Raji (cell line): ENCODE data around the gene EBLN1.

Source experiments
- POLR2A ChIP-seq: IDR thresholded peaks from 2 replicates; pipeline ENCODE4 v1.6.1; 2011; ENCODE audit warnings: low read depth, low read length, control low read depth; ENCODE audit not compliant: insufficient read depth

Gene EBLN1

GRCh38 chr10:22243321-22243720, 25.5 kb upstream of the EBLN1 start:
- no peak for TF ChIP-seq POLR2A

DNA sequence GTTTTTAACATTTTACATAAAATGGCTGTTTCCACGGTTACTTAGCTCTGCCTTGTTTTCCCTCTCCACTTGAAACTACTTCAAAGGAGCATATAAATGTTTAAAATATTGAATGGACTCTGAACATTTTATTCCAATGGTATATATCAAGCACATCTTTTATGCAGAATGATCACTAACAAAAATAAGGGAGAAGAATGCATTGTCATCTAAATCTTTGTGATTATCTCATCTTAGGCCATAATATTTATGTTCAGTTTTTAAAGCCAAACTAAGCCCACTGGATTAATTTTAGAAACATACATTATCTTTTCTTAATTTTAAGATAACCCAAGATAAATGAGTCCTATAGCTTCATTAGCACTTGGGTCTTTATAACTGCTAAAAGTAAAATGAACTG, 13.4 kb upstream of the EBLN1 start:
- no peak for TF ChIP-seq POLR2A

- TF ChIP-seq POLR2A: peak; percentile 42; the same call in 1 of the 2 replicates
These were observed 12.5 kb upstream of the EBLN1 start for GRCh38 chr10:22230158-22230833.

DNA sequence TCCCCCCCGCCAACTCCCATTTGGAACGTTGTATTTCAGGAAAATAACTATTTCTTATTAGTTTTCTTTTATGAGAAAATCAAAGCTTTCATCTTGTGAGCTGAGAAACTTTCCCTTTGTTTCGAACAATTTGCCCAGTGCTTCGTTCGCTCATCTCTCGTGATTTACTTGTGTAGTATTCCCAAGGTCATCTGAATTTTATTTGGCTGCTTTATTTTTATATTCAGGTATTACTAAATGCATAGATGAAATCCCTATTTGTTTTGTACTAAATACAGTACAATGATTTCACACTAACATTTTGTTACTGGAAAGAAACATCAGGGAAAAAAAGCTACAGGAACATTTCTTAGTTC, 12.0 kb upstream of the EBLN1 start:
- no peak for TF ChIP-seq POLR2A

DNA sequence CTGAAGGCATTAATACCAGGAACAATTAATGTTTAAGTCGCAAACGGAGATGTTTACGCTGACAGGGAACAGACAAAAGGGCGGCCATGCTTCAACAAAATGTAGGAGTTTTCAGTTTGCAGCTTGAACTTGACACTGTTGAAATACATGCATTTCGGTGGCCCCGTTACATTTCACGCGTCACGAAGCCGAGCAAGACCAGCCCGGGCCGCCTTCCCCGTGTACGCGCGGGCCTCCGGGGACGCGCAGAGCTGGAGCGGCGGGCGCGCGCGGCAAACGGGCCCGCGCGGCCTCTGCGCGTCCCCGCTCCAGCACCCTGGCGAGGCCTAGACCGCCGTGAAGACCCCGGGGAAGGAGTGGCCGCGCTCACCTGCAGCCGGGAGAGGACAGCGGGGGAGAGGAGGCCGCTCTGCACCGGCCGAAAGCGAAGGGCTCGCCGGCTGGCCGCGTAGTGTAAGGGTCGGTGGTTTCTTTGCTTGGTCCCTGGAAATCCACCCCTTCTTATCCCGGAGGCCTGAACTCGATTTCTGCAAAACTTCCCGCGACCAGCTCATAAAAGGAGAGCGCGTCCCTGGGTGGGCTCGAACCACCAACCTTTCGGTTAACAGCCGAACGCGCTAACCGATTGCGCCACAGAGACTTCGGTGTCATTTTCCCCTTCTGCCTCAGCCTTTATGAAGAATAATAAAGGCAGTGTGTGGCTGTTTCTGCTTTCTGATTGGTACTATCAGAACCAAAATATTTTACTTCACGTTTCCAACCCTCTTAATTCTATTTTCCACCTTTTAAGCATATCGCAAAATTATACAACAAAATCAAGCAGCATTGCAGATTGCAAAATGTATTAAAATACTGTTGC, 11.4 kb upstream of the EBLN1 start:
- TF ChIP-seq POLR2A: peak; percentile 43

DNA sequence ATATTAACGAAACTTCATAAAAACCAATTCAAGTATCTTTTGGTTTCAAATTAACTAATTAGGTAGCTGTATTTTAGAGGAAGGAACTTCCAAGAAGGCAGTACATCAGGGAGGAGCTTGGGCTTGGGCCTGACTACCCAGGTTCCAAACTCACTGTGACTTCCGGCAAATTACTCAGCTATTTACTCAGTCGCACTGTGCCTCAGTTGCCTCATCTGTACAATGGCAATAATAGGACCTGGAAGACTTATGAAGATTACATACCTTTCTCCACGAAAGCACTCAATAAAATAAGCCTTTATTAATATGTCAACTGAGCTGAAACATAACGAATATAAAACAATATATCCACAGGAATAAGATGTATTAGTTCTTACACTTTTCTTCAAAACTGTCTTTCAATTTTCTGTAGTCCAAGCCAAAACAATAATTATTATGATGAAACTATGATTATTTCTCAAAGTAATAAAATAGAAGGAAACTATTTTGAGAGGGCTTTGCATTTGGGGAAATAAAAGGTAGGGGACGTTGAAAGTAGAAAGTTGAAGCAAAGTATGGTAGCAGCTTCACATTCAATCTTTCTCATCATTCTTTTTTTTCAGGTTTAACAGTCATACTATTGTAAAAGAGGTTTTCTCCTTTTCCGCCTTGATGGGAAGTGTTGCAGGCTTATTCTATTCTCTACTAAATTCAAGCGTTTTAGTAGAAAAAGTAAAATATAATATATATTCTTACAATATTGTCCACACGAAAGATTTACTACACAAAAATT, 10.5 kb upstream of the EBLN1 start:
- no peak for TF ChIP-seq POLR2A

DNA sequence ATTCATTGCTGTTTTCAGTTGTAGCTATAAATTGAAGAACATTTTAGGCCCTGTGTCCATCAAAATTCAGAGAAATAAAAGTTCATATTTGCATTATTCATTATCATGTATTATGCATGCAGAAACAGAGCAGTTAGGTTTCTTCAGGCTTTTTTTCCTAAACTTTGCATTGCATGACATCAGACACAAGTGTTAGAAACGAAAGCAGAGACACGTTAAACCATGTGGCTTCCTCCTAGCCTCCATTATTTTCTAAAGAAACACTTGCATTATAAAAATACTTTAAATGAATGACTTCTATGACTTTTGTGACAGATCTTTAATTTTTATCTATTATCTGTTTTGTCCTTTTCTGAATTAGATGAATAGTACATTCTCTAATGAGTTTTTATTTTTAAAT, 8.8 kb upstream of the EBLN1 start:
- TF ChIP-seq POLR2A: no peak

DNA sequence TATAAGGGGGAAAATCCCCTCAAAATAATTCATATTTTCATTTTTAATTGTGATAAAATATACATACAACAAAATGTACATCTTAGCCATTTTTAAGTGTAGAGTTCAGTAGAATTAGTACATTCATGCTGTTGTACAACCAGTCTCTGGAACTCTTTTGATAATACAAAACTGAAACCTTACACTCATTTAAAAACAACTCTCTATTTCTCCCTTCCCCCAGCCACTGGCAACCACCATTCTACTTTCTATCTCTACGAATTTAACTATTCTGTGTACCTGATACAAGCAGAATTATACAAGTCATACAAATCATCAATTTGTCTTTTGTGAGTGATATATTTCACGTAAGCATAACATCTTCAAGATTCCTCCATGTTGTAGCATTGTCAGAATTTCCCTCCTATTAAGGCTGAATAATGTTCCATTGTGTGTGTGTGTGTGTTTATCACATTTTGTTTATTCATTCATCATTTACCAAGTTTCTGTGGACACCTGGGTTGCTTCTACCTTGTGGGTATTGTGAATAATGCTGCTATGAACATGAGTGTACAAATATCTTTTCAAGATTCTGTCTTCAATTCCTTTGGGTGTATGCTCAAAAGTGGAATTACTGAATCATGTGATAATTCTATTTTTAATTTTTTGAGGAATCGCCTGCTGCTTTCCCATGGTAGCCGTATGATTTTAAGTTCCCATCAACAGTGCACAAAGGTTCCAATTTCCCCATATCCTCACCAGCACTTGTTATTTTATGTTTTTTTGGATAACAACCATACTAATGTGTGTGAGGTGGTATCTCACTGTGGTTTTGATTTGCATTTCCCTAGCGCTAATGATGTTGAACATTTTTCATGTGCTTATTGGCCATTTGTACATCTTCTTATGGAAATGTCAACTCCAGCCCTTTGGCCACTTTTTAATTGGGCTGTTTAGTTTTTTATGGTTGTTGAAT, 4.7 kb upstream of the EBLN1 start:
- TF ChIP-seq POLR2A: no peak

DNA sequence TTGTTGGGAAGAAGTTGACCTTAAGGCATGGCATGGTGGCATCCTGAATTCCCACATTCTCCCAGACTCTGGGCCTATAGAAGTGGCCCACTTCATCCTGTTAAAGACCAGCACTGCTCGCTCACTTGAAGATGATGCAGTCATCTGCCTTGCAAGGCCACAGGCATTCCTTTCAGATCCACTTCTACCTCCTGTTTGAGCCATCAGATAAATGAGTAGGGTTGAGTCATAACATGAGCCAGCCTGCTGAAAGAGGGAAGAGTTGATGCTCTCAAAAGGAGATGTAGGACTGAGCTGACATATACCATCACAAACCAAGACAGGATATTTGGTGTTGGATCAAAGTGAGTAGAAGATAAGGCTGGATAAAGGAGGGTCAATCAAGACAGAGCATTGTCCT, 1.5 kb upstream of the EBLN1 start:
- TF ChIP-seq POLR2A: no peak

GRCh38 chr10:22218448-22218847, 633 bp upstream of the EBLN1 start:
- no peak for TF ChIP-seq POLR2A

GRCh38 chr10:22210267-22210666, 7.5 kb downstream of the EBLN1 start:
- TF ChIP-seq POLR2A: no peak

GRCh38 chr10:22193945-22194344, 23.9 kb downstream of the EBLN1 start:
- no peak for TF ChIP-seq POLR2A

DNA sequence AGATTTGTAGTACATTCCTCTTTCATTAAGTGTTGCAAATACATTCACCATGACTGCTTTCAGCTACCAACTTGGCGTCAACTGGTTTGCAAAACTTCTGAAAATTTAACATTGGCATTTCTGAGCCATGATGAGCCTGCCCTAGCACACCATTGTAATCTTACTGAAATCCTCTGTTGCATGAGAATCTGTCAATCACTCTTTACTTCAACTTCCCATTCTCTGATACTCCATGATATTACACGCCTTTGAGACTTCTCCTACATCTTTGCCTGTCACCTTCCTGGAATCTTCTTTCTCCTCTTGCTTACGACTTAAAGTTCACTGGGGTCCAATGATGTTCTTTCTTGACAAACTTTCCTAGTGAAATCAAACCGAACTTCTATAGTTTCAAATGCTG, 32.2 kb downstream of the EBLN1 start:
- TF ChIP-seq POLR2A: no peak

- TF ChIP-seq POLR2A: no peak
These were observed 33.9 kb downstream of the EBLN1 start for GRCh38 chr10:22183771-22184461.
